8988T (cell line): ENCODE data around the gene TBC1D13.
"Not testable (repeated sequence)": the region's sequence is repeated elsewhere in the genome, so short reads cannot be mapped to it uniquely, and the experiment has no call there.

ENCODE experiments used
- DNase-seq: peaks from one replicate; pipeline ENCODE4 v3.0.0; 2011

The TBC1D13 gene, protein sequence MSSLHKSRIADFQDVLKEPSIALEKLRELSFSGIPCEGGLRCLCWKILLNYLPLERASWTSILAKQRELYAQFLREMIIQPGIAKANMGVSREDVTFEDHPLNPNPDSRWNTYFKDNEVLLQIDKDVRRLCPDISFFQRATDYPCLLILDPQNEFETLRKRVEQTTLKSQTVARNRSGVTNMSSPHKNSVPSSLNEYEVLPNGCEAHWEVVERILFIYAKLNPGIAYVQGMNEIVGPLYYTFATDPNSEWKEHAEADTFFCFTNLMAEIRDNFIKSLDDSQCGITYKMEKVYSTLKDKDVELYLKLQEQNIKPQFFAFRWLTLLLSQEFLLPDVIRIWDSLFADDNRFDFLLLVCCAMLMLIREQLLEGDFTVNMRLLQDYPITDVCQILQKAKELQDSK

GRCh38 chr9:128786681-128787601, at the start of gene TBC1D13:
TSS of gene TBC1D13 (plus strand) at chr9:128787253. CDS start at chr9:128787354, 101 bp downstream.
- DNase-seq = peak; percentile 97

GRCh38 chr9:128742401-128742800, 44.7 kb upstream of the TBC1D13 start:
- no peak for DNase-seq

DNA sequence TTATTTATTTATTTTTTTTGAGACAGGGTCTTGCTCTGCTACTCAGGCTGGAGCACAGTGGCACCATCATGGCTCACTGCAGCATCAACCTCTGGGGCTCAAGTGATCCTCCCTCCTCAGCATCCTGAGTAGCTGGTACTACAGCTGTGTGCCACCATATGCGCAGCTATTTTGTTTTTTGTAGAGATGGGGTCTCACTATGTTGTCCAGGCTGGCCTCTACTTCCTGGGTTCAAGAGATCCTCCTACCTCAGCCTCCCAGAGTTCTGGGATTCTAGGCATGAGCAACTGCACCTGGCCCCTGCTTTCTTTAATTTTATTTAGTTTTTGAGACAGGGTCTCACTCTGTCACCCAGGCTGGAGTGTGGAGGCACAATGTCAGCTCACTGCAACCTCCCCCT, 43.6 kb upstream of the TBC1D13 start:
- no peak for DNase-seq

- DNase-seq = no peak
Observed at GRCh38 chr9:128747241-128747640, 39.8 kb upstream of the TBC1D13 start.

DNA sequence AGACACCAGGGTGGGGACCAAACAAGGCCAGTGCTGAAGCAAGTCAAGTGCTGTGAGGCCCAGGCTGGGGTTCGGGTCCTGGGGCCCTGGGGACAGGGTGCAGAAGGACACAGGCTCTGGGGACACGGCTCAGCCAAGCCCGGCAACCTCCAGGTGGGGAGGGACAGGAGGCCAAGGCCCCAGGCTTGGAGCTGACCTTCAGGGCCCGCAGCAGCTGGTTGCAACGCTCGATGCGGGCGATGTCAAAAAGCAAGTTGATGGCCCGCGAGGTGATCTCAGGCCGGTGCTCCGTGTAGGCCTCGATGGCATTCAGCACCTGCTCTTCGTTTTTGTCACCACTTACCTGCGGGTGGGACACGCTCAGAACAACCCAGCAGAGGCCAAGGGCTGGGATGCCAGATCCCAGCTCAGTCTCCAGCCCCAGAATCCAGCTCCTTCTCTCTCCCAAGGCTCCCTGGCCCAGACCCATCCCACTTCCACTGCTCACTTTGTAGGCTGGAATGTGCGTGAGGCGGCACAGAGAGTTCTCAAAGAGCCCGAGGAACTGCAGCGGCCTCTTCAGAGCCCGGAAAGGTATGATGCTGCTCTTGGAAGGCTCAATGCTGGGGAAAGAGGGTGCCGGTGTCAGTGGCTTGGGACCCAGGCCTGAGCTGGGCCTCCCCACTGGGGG, 36.0 kb upstream of the TBC1D13 start:
- DNase-seq = no peak

DNA sequence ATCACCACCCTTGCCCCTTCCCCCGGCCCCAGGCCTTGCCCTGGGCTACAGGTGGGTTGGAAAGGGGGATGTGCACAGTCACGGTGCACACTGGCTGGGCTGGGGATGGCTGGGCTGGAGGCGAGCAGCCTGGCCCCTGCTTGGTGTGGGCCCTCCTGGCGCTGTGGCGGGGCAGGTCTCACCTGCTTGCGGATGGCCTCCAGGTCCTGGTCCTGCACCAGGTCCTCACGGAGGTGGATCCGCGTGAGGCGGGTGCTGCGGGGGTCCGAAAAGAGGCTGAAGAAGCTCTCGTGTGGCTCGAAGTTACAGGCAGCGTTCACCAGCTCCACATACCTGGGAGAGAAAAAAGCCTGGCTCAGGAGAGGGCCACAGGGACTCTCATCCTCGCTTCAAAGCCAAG, 33.4 kb upstream of the TBC1D13 start:
- DNase-seq = no peak

GRCh38 chr9:128757602-128758001, 29.5 kb upstream of the TBC1D13 start:
- DNase-seq = no peak

GRCh38 chr9:128762671-128763449, 24.2 kb upstream of the TBC1D13 start:
- no peak for DNase-seq

DNA sequence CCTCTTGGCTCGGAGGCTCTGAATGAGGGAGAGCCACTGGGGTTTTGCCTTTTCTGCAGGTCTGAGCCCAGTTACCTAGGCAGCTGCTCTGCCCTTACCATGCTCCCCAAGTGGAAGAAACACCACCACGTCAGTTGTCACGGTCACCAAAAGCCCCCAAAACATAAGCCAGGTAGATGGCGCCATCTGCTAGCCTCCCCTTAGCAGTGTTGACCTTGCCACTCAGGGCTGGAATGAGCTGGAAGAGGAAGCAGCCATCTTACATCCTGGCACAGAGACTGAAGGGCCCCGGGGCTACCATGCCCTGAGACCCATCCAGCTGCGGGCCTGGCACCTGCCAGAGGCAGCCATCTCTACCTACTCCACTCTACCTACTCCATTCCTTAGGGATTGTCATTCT, 22.7 kb upstream of the TBC1D13 start:
- no peak for DNase-seq

GRCh38 chr9:128765499-128765898, 21.6 kb upstream of the TBC1D13 start:
- no peak for DNase-seq

DNA sequence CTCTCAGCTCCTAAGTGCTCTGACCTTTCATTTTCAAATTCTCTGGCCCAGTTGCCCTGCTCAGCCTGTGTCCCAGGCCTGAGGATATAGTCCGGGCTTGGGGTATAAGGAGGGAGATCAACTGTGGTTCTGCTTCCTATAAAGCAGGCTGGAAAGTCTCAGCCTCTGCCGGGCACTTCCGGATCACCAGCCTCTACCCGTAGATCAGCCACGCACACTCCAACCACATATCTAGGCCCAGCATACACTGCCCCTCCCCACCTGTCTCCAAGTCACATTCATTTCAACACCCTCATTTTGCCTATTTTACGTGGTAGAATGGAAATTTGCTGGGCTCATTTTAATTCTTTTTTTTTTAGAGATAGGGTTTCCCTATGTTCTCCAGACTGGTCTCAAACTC, 18.4 kb upstream of the TBC1D13 start:
- DNase-seq = no peak

DNA sequence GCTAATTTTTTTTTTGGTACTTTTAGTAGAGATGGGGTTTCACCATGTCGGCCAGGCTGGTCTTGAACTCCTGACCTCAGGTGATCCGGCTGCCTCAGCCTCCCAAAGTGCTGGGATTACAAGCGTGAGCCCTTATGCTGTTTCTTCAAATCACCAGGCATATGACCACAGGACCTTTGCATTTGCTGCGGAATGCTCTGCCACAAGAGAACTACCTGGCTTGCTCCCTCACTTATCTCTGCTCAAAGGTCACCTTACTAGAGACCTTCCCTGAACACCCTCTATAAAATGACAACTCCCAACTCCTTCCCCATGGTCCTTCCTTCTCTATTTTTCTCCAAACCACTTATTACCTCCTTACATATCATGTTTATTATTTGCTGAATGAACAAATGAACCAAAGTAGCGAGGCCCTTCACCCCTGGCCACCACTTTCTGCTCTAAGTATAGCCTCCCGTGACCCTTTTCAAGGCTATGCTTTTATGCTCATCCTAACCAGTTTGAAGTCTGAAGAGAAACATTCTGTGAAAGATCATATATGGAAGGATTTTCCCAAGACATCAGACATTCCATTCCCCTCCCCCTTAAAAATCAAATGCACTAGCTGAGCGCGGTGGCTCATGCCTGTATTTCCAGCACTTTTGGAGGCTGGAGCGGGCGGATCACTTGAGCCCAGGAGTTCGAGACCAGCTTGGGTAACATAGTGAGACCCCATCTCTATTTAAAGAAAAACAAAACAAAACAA, 16.6 kb upstream of the TBC1D13 start:
- DNase-seq = no peak

DNA sequence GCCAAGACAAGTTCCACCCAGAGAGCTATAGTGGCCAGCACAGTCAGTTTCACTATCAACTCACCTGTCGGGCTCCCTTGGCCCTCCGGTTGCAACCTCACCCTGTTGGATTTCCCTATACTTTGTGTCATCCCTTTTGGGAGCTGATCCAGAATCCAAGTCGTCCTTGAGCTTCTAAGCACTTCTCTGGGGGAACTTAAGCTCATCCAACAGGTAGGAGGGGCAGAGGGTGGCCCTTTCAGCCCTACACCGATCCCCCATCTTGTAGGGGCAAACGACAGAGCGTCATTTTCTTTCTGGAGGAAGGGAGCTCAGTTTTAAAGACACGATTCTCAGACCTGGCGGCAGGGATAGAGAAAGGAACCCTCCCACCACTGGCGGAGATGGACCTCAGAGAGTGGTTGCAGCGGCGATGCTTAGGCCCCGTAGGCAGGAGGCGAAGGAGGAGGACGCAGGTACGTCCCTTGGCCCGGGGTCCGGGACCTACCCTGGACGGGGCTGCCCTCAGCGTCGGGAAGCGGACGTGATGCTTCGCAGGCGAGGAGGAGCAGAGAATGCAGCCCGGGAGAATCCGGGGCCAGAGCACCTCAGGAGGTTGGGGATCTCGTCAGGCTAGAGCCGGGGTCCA, 15.8 kb upstream of the TBC1D13 start:
- no peak for DNase-seq

DNA sequence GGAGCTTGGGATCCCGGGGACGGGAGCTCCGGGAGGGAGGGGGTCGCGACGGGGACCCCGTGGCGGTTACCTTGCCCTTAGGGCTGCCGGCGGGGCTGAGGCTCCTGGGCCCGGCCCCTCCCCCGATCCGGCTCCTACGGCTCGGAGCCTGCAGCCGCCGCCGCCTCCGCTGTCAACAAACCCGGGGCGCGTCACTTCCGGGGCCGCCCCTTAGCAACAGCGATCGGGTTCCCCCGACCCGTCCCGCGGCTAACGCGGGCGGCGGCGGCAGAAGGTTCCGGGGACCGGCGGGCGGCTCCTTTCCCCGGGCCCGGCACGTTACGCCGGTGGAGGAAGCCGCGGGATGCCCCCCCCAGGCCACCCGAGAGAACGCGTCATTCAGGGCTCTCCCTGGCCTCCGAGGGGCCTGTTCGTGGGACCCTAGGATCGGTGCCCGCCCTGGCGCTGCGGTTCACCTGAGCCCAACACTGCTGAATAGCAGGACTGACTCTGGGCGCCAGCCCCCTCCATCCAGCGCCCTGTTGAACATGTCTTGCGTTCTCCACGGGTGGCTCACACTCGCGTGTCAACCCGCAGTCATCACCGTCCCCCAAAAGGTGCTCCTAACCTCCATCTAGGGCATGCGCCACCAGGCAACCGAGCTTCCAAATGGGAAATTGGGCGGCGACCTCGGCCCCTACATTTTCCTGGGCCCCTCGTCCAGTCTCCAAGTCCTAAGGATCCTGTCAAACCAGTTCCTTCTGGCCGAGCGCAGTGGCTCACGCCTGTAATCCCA, 15.1 kb upstream of the TBC1D13 start, which contains the start of gene ZER1:
TSS of gene ZER1 (minus strand) at position 183 of the 775 bp plus-strand sequence. CDS start 16,362 bp downstream, outside the sequence.
- peak; percentile 96 for DNase-seq

DNA sequence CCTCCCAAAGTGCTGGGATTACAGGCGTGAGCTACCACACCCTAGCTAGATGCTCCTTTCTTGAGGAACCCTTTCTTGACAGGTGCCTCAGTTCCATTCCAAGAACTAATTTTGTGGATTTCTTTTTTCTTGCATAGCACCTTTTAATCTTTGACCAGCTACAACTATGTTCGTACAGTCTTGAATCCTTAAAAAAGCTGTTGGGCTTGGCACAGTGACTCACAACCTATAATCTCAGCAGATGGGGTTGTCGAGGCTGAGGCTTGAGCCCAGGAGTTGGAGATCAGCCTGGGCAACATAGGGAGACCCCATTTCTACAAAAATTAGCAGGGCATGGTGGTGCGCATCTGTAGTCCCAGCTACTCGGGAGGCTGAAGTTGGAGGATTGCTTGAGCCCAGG, 14.0 kb upstream of the TBC1D13 start:
- DNase-seq = no peak

DNA sequence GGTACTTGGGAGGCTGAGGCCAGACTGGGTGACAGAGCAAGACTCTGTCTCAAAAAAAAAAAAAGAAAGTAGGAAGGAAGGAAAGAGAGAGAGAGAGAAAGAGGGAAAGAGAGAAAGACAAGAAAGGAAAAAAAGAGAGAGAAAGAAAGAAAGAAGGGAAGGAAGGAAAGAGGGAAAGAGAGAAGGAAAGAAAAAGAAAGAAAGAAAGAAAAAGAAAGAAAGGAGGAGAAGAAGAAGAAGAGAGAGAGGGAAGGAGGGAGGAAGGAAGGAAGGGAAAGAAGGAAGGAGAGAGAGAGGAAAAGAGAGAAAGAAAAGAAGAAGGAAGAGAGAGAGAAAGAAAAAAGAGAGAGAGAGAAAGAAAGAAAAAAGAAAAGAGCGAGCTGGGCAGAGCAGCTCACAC, 12.2 kb upstream of the TBC1D13 start:
- DNase-seq = no peak

GRCh38 chr9:128780093-128780492, 7.0 kb upstream of the TBC1D13 start:
- DNase-seq = not testable (repeated sequence)

DNA sequence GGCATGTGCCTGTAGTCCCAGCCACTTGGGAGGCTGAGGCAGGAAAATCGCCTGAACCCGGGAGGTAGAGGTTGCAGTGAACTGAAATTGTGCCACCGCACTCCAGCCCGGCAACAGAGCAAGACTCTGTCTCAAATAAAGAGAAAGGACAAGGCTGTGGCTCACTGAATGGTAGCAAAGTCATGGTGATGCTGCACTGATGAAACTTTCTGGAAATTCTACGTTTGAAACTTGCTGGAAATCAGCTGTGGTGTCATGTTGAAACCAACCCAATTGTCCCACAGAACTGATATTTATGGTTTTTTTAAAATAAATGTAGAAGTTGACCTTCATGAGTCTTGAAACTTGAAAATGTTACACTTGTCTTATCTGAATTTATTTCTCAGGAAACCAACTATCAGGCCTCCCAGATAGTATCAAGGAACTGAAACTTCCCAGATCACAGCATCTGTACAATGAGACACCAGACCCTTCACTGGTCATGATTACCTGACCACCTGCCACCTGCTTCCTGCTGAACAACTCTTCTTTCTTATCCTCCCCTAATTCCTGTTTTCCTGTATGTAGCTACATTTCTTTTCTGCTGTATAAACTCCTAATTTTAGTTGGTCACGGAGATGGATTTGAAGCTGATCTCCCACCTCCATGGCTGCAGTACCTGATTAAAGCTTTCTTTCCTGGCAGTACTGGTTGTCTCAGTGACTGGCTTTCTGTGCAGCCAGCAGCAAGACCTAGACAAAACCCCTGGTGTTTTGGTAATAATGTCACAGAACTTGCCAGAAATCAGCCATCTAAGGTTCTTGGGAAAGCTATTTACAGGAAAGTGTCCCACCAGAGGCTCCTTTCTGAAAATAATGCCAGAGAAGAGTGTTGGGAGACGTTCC, 5.6 kb upstream of the TBC1D13 start:
- DNase-seq = no peak

GRCh38 chr9:128782669-128783068, 4.4 kb upstream of the TBC1D13 start:
- no peak for DNase-seq
